WI38 (cell line): ENCODE data around the gene PRDM16.

Source experiments
- H3K4me3 ChIP-seq: 2 replicates; pipeline ENCODE4 v1.5.1; 2011; ENCODE audit warnings: low read depth, mild to moderate bottlenecking, control low read depth, low read length
- CTCF ChIP-seq: IDR thresholded peaks from 2 replicates; pipeline ENCODE4 v1.5.1; 2012; ENCODE audit warnings: low read depth, mild to moderate bottlenecking, control low read depth, low read length

Gene PRDM16

GRCh38 chr1:3166206-3166918 lies 97.4 kb downstream of the PRDM16 start:
- H3K4me3 ChIP-seq = no peak overlapping the region
- TF ChIP-seq CTCF = no peak

DNA sequence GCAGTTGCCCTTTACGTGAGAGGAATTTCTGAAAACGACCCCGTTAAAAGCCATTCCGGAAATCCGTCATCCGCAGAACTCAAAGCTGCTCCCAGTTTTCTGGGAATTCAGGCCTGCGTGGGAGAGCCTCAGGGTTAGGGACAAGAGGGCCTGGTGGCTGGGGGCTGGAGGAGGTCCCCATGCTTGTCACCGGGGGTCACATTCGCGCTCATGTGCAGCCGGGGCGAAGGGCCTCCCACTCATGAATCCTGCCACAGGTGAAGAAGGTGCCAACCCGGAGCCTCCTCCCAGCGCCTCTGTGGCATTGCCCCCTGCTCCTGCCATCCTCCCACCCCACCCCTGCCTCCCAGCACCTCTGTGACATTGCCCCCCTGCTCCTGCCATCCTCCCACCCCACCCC lies 98.3 kb downstream of the PRDM16 start:
- H3K4me3 ChIP-seq = no peak overlapping the region
- TF ChIP-seq CTCF = no peak

DNA sequence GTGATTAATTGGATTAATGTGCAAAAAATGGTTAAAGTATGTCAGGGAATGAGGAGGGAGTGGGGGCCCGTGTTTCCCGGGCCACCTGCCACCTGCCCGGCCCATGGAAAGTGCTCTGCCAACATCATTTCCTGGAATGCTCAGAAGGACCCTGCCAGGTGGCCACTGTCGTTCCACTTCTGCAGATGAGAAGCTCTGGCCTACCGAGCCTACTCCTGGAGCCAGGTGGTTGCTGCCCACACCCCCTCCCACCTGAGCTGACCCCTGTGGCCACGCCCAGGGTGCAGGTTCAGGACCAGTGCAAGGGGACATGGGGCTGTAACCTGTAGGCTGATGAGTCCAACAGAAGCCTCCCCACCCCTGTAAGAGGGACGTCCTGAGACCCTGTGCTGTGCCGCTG lies 99.7 kb downstream of the PRDM16 start:
- no peak for TF ChIP-seq CTCF
- no peak overlapping the region for H3K4me3 ChIP-seq

DNA sequence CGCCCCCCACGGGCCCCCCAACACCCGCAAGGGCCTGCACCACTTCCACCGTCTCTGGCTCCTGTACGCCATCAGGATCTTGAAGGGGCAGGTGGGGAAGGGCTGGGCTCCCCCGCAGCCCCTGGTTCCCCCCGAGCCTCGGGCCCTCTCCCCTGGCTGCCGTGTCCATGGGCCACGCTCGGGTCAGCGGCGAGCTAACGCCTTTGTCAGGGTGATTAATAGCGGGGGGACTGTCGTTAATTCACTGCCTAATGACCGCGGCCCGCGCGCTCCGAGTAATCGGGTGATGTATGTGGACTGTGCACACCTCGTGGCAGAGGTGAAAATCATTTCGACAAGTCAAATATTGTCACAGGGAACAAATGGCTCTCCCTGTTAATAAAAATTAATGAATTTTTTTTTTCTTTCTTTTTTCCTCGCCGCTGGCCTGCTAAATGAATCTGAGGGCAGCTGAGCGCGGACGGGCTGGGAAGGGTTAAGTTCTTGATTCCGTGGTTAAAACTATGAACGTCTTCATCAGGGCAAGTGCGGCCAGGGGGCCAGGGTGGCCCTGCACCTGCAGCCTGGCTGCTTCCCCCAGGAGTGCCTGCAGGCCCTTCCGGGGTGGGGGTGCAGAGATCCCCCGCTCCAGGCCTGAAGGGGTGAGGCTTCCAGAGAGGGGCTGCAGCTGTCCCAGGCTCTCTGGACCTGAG lies 100.8 kb downstream of the PRDM16 start:
- TF ChIP-seq CTCF = no peak

GRCh38 chr1:3170561-3171453 lies 101.8 kb downstream of the PRDM16 start:
- TF ChIP-seq CTCF = no peak
- no peak overlapping the region for H3K4me3 ChIP-seq

More for the DNA sequence above, 100.8 kb downstream of the PRDM16 start:
- no peak overlapping the region for H3K4me3 ChIP-seq

GRCh38 chr1:3171761-3172160 lies 102.8 kb downstream of the PRDM16 start:
- TF ChIP-seq CTCF = no peak
- no peak overlapping the region for H3K4me3 ChIP-seq
